GM12891 (cell line): Measurements from ENCODE around the gene RHEB.

Experiments
- DNase-seq: peaks from one replicate; pipeline ENCODE4 v3.0.0; 2011; ENCODE audit warnings: low spot score; ENCODE audit not compliant: insufficient read length
- FAIRE-seq: peaks from 2 replicates; lab custom pipeline; 2011; peaks lifted over from hg19 to GRCh38; lab: Jason Lieb, UNC
- PAX5 ChIP-seq: IDR thresholded peaks from 2 replicates; pipeline ENCODE4 v1.6.1; 2011; ENCODE audit warnings: low read length, moderate library complexity, mild to moderate bottlenecking; ENCODE audit not compliant: insufficient read depth, severe bottlenecking
- POLR2A ChIP-seq: IDR thresholded peaks from 2 replicates; pipeline ENCODE4 v1.6.1; 2011; ENCODE audit warnings: low read depth, low read length, control low read depth
- POLR2AphosphoS5 ChIP-seq: IDR thresholded peaks from 2 replicates; pipeline ENCODE4 v1.6.1; 2011; ENCODE audit warnings: low read depth, low read length, control low read depth
- POU2F2 ChIP-seq: IDR thresholded peaks from 2 replicates; pipeline ENCODE4 v1.6.1; 2011; ENCODE audit warnings: low read depth, mild to moderate bottlenecking, control low read depth, low read length, moderate library complexity
- SPI1 ChIP-seq: IDR thresholded peaks from 2 replicates; pipeline ENCODE4 v1.6.1; 2011; ENCODE audit warnings: low read depth, low read length, control low read depth
- TAF1 ChIP-seq: IDR thresholded peaks from 2 replicates; pipeline ENCODE4 v1.6.1; 2011; ENCODE audit warnings: low read depth, low read length, control low read depth

Gene RHEB

DNA sequence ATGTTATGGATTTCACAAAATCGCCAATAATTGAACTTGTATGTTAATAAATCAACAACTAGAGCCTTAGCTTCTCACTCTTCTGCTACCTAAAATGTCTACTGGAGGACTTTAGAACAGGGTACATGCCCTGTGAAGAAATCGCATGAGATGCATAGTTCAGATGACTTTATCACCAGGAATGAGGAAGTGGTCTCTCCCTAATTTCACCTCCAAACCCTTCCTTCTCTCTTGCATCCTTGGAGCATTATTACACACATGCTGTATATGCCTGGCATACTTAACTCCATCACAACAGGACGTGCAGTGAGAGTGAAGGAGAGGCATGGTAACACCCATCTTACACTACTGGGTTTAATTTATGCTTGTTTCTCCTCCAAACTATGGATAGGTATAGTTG, 27.8 kb downstream of the RHEB start:
- FAIRE-seq, result peak; percentile 50
- TF ChIP-seq SPI1 (peak; percentile 81), POLR2A (no peak)
- DNase-seq, result no peak

DNA sequence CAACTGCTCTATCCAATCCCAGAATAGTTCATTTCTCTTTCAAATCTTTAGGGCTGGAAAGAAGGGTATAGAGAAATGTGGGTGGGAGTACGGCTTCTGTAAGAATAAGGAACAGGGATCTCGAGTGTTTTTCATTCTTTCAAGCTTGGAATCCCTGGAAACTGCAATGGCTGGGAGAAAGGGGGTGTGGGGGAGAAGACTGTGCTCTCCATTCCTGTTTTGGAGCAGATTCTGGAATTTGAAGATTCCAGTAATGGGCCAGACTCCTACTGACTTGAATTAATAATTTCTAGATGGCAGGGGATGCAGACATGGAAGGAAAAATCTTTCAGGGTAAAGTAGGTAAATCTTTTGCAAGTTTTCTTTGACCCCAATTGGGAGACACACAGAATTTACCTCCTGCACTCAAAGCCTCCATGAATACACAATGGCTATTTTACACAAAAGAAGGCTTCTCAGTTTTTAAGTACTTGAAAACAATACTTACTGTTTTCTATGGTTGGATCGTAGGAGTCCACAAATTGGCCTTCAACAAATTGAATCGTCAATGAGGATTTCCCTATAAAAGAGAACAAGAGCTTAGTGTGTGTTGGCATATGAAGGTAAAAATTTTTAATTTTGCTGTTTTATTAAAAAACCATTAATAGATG, 29.1 kb downstream of the RHEB start:
- no peak for DNase-seq
- FAIRE-seq, result no peak

DNA sequence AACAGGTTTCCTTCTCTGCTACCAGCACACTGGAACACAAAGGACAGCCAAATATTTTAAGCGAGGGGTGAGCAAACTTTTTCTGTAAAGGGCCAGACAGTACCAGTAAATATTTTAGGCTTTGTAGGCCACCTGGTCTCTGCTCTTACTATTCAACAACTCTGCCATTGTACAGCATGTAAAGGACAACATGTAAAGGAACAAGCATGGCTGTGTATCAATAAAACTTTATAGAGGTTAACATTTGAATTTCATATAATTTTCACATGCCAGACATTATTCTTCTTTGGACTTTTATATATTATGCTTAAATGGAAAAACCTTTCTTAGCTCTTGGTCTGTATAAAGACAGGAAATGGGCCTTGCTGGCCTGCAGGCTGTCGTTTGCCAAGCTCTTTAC, 30.2 kb downstream of the RHEB start:
- no peak for DNase-seq
- no peak for FAIRE-seq
- TF ChIP-seq PAX5 (no peak), POLR2AphosphoS5 (no peak), POU2F2 (no peak), SPI1 (no peak), TAF1 (no peak), POLR2A (no peak)

More for the DNA sequence above, 29.1 kb downstream of the RHEB start:
- TF ChIP-seq POU2F2, result no peak
- no peak for TF ChIP-seq POLR2A
- TF ChIP-seq TAF1, result no peak
- no peak for TF ChIP-seq POLR2AphosphoS5
- no peak for TF ChIP-seq SPI1
- TF ChIP-seq PAX5, result no peak

DNA sequence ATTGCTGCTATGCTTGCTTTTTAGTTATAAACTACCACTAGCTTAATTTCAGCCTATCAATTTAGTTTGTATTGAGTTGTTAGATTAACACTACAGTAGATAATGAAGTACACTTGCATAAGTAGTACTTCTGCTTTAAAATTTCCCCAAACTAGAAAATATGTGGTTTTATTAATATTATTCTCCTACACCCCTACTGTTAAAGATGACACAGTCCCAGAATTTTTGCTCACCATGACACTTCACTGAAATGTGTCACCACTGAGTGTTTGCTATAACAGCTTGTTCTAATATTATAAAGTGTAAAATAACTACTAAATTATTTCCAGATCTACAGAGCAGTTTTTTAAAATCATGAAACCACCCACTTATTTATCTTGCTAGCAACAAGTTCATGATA, 31.6 kb downstream of the RHEB start:
- DNase-seq (no peak), FAIRE-seq (no peak)
- TF ChIP-seq SPI1, result no peak
- TF ChIP-seq TAF1, result no peak
- TF ChIP-seq POU2F2, result no peak
- TF ChIP-seq PAX5, result no peak
- no peak for TF ChIP-seq POLR2AphosphoS5
- no peak for TF ChIP-seq POLR2A

DNA sequence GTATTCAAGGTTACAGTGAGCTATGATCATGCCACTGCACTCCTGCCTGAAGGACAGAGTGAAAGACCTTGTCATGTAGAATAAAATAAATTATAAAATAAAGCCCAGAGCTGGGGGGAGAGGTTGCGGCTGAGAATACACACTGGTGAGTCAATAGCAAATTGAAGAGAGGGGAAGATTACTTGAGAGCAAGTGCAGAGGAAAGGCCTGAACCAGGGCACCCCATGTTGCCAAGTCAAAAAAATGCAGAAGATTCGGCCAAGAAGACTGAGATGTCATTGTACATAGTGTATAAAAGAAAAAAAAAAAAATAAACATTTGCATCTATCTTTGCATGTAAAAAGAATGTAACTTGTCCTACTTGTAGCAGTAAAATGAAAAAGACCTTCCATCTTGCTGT, 32.5 kb downstream of the RHEB start:
- TF ChIP-seq PAX5 (no peak), POU2F2 (no peak), TAF1 (no peak), POLR2A (no peak), POLR2AphosphoS5 (no peak), SPI1 (no peak)
- FAIRE-seq, result no peak
- no peak for DNase-seq

DNA sequence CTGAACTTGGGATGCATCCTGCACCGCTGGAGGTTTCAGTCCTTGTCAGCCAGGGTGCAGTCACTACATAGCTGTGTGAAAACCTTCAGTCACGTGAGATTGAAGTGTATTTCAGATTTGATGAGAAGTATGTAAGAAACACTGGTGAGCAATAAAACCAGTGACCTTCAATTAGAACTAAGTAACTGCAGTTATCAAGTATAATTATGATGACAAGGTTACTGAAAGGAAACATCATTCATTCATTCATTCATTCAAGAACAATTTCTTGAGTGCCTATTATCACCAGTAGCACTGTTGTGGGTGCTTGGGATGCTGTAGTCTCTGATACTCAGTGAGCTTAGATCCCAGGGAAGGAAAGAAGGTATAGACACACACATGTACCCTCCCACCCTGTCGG, 33.6 kb downstream of the RHEB start:
- FAIRE-seq, result peak; percentile 13
- no peak for DNase-seq
- TF ChIP-seq TAF1 (no peak), PAX5 (no peak), POLR2AphosphoS5 (no peak), POLR2A (no peak), SPI1 (no peak), POU2F2 (no peak)

DNA sequence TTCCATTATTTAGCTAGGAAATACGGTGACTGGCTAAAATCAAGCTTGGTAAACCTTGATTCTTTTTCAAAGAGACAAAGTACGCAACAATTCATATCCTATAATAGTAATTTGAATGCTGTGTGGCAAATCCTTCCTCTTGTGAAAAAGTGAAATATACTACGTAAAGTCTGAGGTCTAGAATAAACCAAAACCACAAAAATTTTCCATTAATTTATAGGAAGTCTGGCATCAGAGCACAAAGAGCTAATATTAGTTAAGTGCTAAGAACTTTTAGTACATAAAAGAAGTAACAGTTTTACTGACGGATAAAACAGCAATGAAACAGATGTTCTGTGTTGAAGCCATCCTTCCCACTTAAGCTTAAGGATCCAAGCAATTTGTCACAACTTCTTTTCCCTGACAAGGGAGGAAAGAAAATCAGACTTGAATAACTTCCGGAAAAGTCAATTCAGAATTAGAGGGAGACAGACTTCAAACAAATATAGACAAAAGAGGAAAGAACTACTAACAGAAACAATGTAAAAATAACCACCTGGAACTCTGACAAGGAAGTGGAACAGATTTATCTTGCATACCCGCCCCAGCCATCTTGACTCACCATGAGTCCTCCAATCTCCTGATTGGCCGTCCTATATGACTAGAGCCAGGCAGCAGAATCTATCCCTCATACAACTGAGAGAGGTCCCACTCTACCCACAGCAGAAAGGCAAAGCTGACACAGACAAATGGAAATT, 34.6 kb downstream of the RHEB start:
- TF ChIP-seq PAX5, result no peak
- TF ChIP-seq TAF1, result no peak
- no peak for TF ChIP-seq POLR2A
- no peak for TF ChIP-seq POU2F2
- TF ChIP-seq SPI1, result peak; percentile 36; the same call in 1 of the 2 replicates
- TF ChIP-seq POLR2AphosphoS5, result no peak
- DNase-seq (no peak), FAIRE-seq (peak; percentile 33)

DNA sequence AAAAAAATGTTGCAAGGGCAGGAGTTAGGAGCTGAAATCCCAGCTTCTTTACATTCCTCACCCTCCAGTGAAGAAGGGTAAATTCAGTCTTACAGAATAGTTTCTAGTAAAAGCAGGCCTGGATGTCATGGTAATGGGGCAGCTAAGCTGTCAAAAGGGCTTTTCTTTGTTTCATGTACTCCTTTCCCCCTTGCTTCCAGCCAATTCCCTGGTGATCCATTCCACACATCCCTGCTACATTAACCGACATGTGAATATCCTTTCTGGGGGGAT, 36.0 kb downstream of the RHEB start:
- FAIRE-seq (no peak), DNase-seq (no peak)
- TF ChIP-seq TAF1 (no peak), PAX5 (no peak)

DNA sequence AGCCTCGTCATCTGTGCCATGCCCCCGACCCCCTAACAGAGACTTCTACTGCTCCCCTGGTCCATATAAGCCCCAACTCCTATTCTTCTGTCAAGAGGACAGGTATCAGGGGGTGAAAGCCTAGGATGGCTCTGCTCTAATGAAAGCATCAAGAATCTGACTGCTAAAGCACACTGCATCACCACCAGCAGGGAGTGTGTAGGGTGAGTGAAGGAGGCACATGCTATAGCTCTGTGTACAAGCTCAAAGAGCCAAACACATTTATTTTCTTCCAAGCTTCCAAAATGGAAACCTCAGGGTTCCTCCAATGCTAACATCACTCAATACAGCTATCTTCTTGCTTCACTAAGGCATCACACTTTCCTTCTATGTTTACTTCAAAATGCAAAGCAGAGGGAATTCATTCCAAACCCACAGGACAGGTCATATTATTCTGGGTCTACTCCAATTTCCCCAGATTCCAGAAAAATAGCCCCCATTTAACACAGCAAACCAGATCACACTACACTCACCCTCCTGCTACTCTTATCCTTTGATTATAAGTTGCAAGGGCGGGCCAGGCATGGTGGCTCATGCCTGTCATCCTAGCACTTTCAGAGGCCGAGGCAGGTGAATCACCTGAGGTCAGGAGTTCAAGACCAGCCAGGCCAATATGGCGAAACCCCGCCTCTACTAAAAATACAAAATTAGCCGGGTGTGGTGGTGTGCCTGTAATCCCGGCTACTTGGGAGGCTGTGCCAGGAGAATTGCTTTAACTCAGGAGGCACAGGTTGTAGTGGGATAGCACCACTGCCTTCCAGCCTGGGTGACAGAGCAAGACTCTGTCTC, 36.6 kb downstream of the RHEB start:
- no peak for DNase-seq
- FAIRE-seq, result no peak
- TF ChIP-seq POLR2A (no peak), POU2F2 (no peak), SPI1 (no peak), TAF1 (no peak), POLR2AphosphoS5 (no peak), PAX5 (no peak)

DNA sequence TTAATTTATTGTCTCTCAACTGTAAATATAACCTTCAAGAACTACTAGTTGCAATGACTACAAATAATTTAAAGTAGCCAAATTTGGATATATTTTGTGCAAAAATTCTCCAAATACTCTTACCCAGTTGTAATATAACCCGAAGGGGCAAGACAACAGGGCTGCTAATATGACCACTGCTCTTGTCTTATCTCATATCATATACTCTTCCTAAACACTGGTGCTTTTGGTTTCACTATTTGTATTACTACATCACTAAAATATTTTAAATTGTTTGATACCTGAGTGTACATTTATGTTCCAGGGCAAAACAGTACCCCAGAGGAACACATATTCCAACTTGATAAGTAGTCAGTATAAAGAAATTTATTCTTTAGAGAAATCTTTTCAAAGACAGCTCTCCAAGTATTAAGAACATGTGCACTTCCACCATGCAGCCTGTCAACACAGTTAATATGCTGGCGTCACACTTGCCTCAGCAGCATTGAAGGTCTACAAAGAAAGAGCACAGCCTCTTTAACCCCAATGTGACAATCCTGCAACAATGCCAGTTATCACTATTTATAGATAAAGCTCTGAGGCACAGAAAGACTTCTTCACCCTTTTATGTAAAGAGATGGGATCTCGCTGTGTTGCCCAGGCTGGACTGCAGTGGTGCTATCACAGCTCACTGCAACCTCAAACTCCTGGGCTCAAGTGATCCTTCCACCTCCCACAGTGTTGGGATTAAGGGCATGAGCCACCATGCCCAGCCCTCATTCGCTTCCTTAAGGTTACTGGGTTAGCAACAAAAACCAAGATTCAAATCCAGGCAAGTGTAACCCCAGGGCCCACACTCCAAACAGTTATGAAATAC, 37.8 kb downstream of the RHEB start:
- FAIRE-seq, result no peak
- DNase-seq, result no peak
- TF ChIP-seq POU2F2 (no peak), POLR2A (no peak), POLR2AphosphoS5 (no peak), SPI1 (no peak), PAX5 (no peak), TAF1 (no peak)
